CD14-positive monocyte (primary cell): ENCODE measurements around the gene ADAMTSL3. TPM values are rescaled to one million over a fixed set of nuclear protein-coding genes. Genes with fewer than 3 reads are reported as not detected.

Experiments
- DNase-seq, 3 donors: peaks; one replicate each; pipeline ENCODE4 v3.0.0-alpha.2; 2011 to 2022
- H2AFZ ChIP-seq: 2 replicates; pipeline ENCODE4 v1.6.0; 2012; ENCODE audit warnings: mild to moderate bottlenecking, low read depth, low read length, inconsistent platforms; ENCODE audit not compliant: insufficient read depth, poor library complexity, severe bottlenecking
- H3K27ac ChIP-seq, 2 donors: 1 replicate in 1 of 2; 2 replicates in 1 of 2; pipeline ENCODE4 v1.5.1; 2012 to 2013; ENCODE audit warnings: low read length in 2 of 2, control low read depth in 1 of 2, inconsistent platforms in 1 of 2, low read depth in 1 of 2, mild to moderate bottlenecking in 1 of 2
- H3K27me3 ChIP-seq, 2 donors: one replicate each; pipeline versions ENCODE4 v1.6.0 to v1.6.1; 2011 to 2013; ENCODE audit warnings: low read length in 2 of 2; ENCODE audit not compliant: control insufficient read depth in 2 of 2, insufficient read depth in 2 of 2
- H3K36me3 ChIP-seq, 2 donors: replicated peaks in 1 of 2; 1 replicate in 1 of 2; 2 replicates in 1 of 2; pipeline versions ENCODE4 v1.5.1 to v1.6.1; 2012 to 2013; ENCODE audit warnings: low read length in 2 of 2, control low read depth in 1 of 2, inconsistent platforms in 1 of 2, mild to moderate bottlenecking in 1 of 2; ENCODE audit not compliant: insufficient read depth in 2 of 2, control insufficient read depth in 1 of 2
- H3K4me1 ChIP-seq, 2 donors: 1 replicate in 1 of 2; 2 replicates in 1 of 2; pipeline versions ENCODE4 v1.5.1 to v1.6.1; 2012 to 2013; ENCODE audit warnings: low read length in 2 of 2, control low read depth in 1 of 2, inconsistent platforms in 1 of 2, mild to moderate bottlenecking in 1 of 2, moderate library complexity in 1 of 2; ENCODE audit not compliant: insufficient read depth in 2 of 2, control insufficient read depth in 1 of 2
- H3K4me2 ChIP-seq: replicated peaks from 2 replicates; pipeline ENCODE3; 2012; ENCODE audit warnings: low read length, moderate library complexity, mild to moderate bottlenecking; ENCODE audit not compliant: poor library complexity, severe bottlenecking; ENCODE audit errors: extremely low read depth
- H3K4me3 ChIP-seq, 3 experiments: fragments of 200-600 bp in 1 of 3; sonication (generic) in 1 of 3; replicated peaks in 1 of 3; 1 replicate in 2 of 3; 2 replicates in 1 of 3; pipeline ENCODE4 v1.5.1; 2011 to 2013; ENCODE audit warnings: low read length in 3 of 3, mild to moderate bottlenecking in 3 of 3, control low read depth in 2 of 3, low read depth in 2 of 3, inconsistent platforms in 1 of 3, moderate library complexity in 1 of 3
- H3K79me2 ChIP-seq: 2 replicates; pipeline ENCODE4 v1.6.0; 2012; ENCODE audit warnings: mild to moderate bottlenecking, control low read depth, inconsistent platforms, low read length, moderate library complexity; ENCODE audit not compliant: insufficient read depth
- H3K9ac ChIP-seq: 2 replicates; pipeline ENCODE4 v1.6.0; 2017; ENCODE audit warnings: low read length, mild to moderate bottlenecking; ENCODE audit not compliant: insufficient read depth, poor library complexity, severe bottlenecking
- H3K9me3 ChIP-seq, 2 donors: replicated peaks in 1 of 2; 1 replicate in 1 of 2; 2 replicates in 1 of 2; pipeline versions ENCODE4 v1.5.1 to v1.6.1; 2012 to 2013; ENCODE audit warnings: low read length in 2 of 2, control low read depth in 1 of 2; ENCODE audit not compliant: control insufficient read depth in 1 of 2, insufficient read depth in 1 of 2
- H4K20me1 ChIP-seq: 2 replicates; pipeline ENCODE4 v1.6.0; 2012; ENCODE audit warnings: mild to moderate bottlenecking, low read length, control low read depth, moderate library complexity; ENCODE audit not compliant: insufficient read depth
- H3K27ac Mint-ChIP-seq, 7 donors: one replicate each; pipeline ENCODE4 v1.8.0; 2020; ENCODE audit warnings: mild to moderate bottlenecking in 7 of 7, mixed read lengths in 7 of 7, moderate library complexity in 6 of 7, inconsistent platforms in 2 of 7
- H3K27me3 Mint-ChIP-seq, 3 donors: one replicate each; pipeline ENCODE4 v1.8.0; 2021 to 2022; ENCODE audit warnings: low read depth in 3 of 3, mild to moderate bottlenecking in 3 of 3, mixed read lengths in 3 of 3, moderate library complexity in 3 of 3, inconsistent platforms in 1 of 3
- H3K36me3 Mint-ChIP-seq, 2 donors: one replicate each; pipeline ENCODE4 v1.8.0; 2020; ENCODE audit warnings: mixed read lengths in 2 of 2, inconsistent platforms in 1 of 2, mild to moderate bottlenecking in 1 of 2
- H3K4me1 Mint-ChIP-seq: one replicate; pipeline ENCODE4 v1.8.0; 2020; ENCODE audit warnings: mild to moderate bottlenecking, mixed read lengths
- H3K4me3 Mint-ChIP-seq, 2 donors: one replicate each; pipeline ENCODE4 v1.8.0; 2020; ENCODE audit warnings: mild to moderate bottlenecking in 2 of 2, mixed read lengths in 2 of 2, moderate library complexity in 1 of 2
- H3K9me3 Mint-ChIP-seq, 7 donors: one replicate each; pipeline ENCODE4 v1.8.0; 2020 to 2022; ENCODE audit warnings: mixed read lengths in 7 of 7, mild to moderate bottlenecking in 6 of 7, moderate library complexity in 6 of 7, inconsistent platforms in 2 of 7
- WGBS: methylation state at CpG from one replicate; pipeline ENCODE4 v1.1.5; 2013; ENCODE audit warnings: missing lambda C conversion rate; ENCODE audit not compliant: insufficient coverage; 5-methylcytosine and 5-hydroxymethylcytosine counted together
- intact Hi-C, 2 donors: fragments of 100-400 bp; cut with micrococcal nuclease; formaldehyde crosslinking; loops; one replicate each; pipeline versions ENCODE4 v1.15.0 to v1.15.1; 2023
- polyA plus RNA-seq, 3 donors: library from polyadenylated mRNA; depleted of rRNA in 1 of 3; unstranded in 2 of 3; stranded (reverse) in 1 of 3; fragments of 300-500 nt in 2 of 3; fragments of >200 nt in 1 of 3; fragmentation: Illumina TruSeq in 2 of 3; gene quantifications; 1 replicate in 2 of 3; 2 replicates in 1 of 3; pipeline ENCODE4 v1.2.3, GENCODE V29; 2012 to 2021
- TF ChIP-seq, protein P1 (sequence below): fragments of 200-600 bp; IDR thresholded peaks from one replicate; pipeline ENCODE4 v1.8.0; 2022; ENCODE audit warnings: antibody characterized with exemption, mild to moderate bottlenecking

Gene ADAMTSL3
- polyA plus RNA-seq, 3 donors = not detected

DNA sequence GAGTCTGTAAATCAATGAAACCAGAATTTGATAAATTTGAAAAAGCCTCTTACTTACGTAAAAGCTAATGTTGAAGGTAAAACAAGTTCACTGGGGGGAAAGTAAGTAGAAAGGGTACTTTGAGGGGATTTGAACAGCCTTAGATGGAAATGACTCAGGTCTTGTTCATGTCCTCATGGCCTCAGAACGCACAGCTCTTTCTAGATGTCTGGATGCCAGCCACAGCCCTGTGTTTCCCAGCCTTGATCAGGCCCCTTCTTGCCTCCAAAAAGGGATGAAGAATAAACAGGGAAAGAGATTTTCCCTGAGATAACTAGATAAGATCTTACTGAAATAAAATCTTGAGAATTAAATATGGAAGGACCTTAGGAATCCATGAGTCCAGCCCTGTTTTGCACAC lies 344.6 kb downstream of the ADAMTSL3 start:
- Histone ChIP-seq H2AFZ (no peak overlapping the region), H3K27me3 (no peaks in the 10 kb centered on the region), H3K79me2 (no peaks in the 10 kb centered on the region), H3K9me3 (no peaks in the 10 kb centered on the region), H3K27ac (no peak overlapping the region), H3K4me2 (no peak overlapping the region), H3K4me3 (no peak overlapping the region), H3K36me3 (no peaks in the 10 kb centered on the region), H3K9ac (no peak overlapping the region), H3K4me1 (no peaks in the 10 kb centered on the region), H4K20me1 (no peaks in the 10 kb centered on the region)
- intact Hi-C loops = no loop called here
- 100% methylated on average over 2 of the region's 2 CpGs for WGBS
- Mint-ChIP-seq H3K36me3 (no peaks in the 10 kb centered on the region), H3K27ac (no peak overlapping the region), H3K27me3 (peaks cover 0 to 10% (median 5%) of the 10 kb centered on the region in 3 donors), H3K9me3 (peaks cover 0 to 2% (median 0%) of the 10 kb centered on the region in 7 donors), H3K4me3 (no peak overlapping the region), H3K4me1 (no peaks in the 10 kb centered on the region)
- TF ChIP-seq, protein P1, sequence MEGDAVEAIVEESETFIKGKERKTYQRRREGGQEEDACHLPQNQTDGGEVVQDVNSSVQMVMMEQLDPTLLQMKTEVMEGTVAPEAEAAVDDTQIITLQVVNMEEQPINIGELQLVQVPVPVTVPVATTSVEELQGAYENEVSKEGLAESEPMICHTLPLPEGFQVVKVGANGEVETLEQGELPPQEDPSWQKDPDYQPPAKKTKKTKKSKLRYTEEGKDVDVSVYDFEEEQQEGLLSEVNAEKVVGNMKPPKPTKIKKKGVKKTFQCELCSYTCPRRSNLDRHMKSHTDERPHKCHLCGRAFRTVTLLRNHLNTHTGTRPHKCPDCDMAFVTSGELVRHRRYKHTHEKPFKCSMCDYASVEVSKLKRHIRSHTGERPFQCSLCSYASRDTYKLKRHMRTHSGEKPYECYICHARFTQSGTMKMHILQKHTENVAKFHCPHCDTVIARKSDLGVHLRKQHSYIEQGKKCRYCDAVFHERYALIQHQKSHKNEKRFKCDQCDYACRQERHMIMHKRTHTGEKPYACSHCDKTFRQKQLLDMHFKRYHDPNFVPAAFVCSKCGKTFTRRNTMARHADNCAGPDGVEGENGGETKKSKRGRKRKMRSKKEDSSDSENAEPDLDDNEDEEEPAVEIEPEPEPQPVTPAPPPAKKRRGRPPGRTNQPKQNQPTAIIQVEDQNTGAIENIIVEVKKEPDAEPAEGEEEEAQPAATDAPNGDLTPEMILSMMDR = no peak
- no peak for DNase-seq

DNA sequence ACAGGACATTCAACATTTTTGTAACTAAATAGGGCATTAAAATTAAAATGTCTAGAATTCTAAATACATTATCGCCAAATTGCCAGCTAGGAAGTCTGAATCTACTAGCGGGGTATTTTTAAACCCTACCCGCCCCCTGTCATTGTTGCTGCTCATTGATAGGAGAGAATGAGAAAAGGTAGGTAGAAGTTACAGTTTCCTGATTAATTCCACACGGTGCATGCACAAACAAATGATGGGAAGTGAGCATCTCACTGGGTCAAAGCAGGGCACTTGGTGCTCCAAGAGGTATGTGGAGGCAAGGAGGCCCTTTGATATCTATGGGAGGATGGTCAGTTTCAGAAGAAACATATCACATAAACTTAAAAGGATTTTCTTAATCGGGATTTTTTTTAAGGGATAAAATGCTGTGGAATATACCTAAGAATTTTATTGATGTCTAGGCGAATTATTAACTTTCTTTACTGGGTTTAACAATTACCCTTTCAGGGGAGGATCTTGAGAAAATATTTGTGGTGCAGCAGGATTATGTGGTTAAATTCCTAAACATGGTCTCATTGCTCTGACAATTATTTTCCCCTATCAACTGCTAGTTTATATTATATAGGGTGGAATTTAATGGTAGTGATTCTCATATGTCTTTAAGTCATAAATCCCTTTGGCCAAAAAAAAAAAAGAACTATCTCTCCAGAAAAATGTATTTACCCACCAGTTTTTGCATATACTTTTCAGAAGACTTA lies 345.6 kb downstream of the ADAMTSL3 start:
- WGBS = 100% methylated on average over 1 of the region's 6 CpGs

More for the DNA sequence above, 345.6 kb downstream of the ADAMTSL3 start:
- Histone ChIP-seq H3K9me3 (no peaks in the 10 kb centered on the region), H3K79me2 (no peaks in the 10 kb centered on the region), H3K4me2 (no peak overlapping the region), H3K27ac (no peak overlapping the region), H2AFZ (no peak overlapping the region), H3K4me3 (no peak overlapping the region), H3K4me1 (no peaks in the 10 kb centered on the region), H3K9ac (no peak overlapping the region), H4K20me1 (no peaks in the 10 kb centered on the region), H3K27me3 (no peaks in the 10 kb centered on the region), H3K36me3 (no peaks in the 10 kb centered on the region)
- TF ChIP-seq, protein P1 = no peak
- H3K27ac Mint-ChIP-seq = no peak overlapping the region
- no peak overlapping the region for H3K4me3 Mint-ChIP-seq
- no peak for DNase-seq
- no peaks in the 10 kb centered on the region for H3K36me3 Mint-ChIP-seq
- no peaks in the 10 kb centered on the region for H3K4me1 Mint-ChIP-seq
- peaks cover 0 to 3% (median 0%) of the 10 kb centered on the region in 7 donors for H3K9me3 Mint-ChIP-seq
- peaks cover 0 to 10% (median 8%) of the 10 kb centered on the region in 3 donors for H3K27me3 Mint-ChIP-seq
- intact Hi-C loops = no loop called here
